Neural cell (in vitro differentiated cells): ENCODE data around the gene RBM19.

Experiments used
- CTCF ChIP-seq: fragments of 450-650 bp; IDR thresholded peaks from 2 replicates; pipeline ENCODE4 v1.5.1; 2014; ENCODE audit warnings: antibody characterized with exemption, mild to moderate bottlenecking, moderate library complexity; ENCODE audit not compliant: poor library complexity, severe bottlenecking
- EP300 ChIP-seq: fragments of 450-650 bp; conservative IDR thresholded peaks from 2 replicates; pipeline ENCODE4 v1.6.1; 2014; ENCODE audit warnings: antibody characterized with exemption, mild to moderate bottlenecking, moderate library complexity; ENCODE audit not compliant: poor library complexity, severe bottlenecking
- EZH2 ChIP-seq: fragments of 200-600, 300-800 bp; shearing (Covaris generic), sonication (generic); IDR thresholded peaks from 2 replicates; pipeline ENCODE4 v1.6.1; 2014; ENCODE audit warnings: antibody characterized with exemption, low read length, borderline replicate concordance, mild to moderate bottlenecking; ENCODE audit not compliant: insufficient read depth, poor library complexity, severe bottlenecking
- MXI1 ChIP-seq: fragments of 450-650 bp; conservative IDR thresholded peaks from 2 replicates; pipeline ENCODE4 v1.6.1; 2014; ENCODE audit warnings: antibody characterized with exemption, mild to moderate bottlenecking; ENCODE audit not compliant: poor library complexity, severe bottlenecking
- POLR2AphosphoS5 ChIP-seq: IDR thresholded peaks from 2 replicates; pipeline ENCODE4 v1.6.1; 2012
- REST ChIP-seq: IDR thresholded peaks from 2 replicates; pipeline ENCODE4 v1.6.1; 2012; ENCODE audit warnings: borderline replicate concordance
- TAF1 ChIP-seq: IDR thresholded peaks from 2 replicates; pipeline ENCODE4 v1.6.1; 2012; ENCODE audit warnings: low read depth

GRCh38 chr12:113933201-113933786, 32.8 kb downstream of the RBM19 start:
- TF ChIP-seq REST (peak; percentile 19), EZH2 (no peak), MXI1 (no peak), CTCF (peak; percentile 36), EP300 (no peak), POLR2AphosphoS5 (no peak), TAF1 (no peak)
